Measurements from ENCODE around the gene KDM5B.
"Not testable (repeated sequence)": the region's sequence is repeated elsewhere in the genome, so short reads cannot be mapped to it uniquely, and the experiment has no call there.

Gene KDM5B

DNA sequence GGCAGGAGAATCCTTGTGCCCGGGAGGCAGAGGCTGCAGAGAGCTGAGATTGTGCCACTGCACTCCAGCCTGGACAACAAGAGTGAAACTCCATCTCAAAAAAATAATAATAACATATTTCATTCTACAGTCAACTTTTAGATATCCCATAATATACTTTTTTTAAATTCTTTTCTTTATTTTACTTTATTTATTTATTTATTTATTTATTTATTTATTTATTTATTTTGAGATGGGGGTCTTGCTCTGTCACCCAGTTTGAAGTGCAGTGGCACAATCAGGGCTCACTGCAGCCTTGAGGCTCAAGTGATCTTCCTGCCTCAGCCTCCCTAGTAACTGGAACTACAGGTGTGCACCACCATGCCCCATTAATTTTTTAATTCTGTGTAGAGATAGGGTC lies 94.0 kb downstream of the KDM5B start:
- H3K36me3 Mint-ChIP-seq, H3K4me3 Mint-ChIP-seq, H3K27ac Mint-ChIP-seq, H3K4me1 Mint-ChIP-seq, H3K9me3 Mint-ChIP-seq: not testable (repeated sequence)
- peaks cover 12% of the 10 kb centered on the region for H3K27me3 Mint-ChIP-seq

DNA sequence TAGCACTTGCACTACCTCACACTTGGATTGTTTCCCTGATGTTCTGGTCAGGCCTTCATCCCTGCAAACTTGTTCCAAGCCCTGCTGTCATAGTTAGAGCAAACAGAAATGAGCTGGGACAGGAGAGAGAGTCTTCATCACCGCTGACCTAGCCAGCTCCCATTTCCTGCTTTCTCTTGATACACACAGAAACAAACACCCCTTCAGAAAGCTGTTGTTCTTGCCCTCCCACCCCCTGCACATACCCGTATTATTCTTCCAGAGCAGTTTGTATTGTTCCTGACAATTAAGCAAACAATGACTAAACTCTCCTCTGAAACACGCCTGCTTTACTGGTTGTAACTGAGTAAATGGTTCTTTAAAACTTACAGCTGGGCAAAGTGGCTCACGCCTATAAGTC lies 95.1 kb downstream of the KDM5B start:
- Mint-ChIP-seq H3K27me3 (peaks cover 19% of the 10 kb centered on the region), H3K4me1 (peaks cover 4% of the 10 kb centered on the region), H3K4me3 (no peak overlapping the region), H3K9me3 (no peaks in the 10 kb centered on the region), H3K27ac (no peak overlapping the region), H3K36me3 (no peaks in the 10 kb centered on the region)

DNA sequence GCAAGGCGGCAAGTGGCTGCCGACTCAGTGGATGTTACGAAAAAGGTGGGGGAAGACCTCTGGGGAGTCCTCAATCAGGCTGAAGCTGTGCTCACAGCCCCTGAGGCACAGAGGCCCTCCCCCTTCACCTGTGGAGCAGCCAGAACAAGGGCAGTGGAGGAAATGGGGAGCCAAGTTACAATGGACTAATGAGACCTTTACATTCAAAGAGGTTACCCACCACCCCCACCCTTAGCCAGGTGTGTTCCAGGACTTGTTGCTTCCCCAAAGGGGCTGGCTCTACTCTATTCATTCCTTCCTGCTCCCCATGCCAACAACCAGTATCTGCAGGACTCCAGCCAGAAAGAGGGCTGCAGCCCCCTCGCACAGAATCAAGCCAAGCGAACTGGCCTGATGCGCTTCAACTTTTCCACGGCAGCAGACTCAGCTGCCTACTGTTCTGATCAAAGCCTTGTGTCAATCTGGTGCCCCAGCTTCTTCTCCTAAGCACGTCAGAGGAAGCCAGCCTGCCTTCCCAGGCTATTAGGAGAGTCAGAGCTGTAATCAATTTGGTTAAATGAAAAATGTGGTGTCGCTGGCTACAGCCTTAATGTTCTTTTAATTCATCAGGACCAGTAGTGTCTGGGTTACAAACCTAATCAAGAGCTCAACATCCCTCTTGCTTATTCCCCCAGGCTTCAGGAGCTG lies 96.1 kb downstream of the KDM5B start:
- Mint-ChIP-seq H3K27ac (no peak overlapping the region), H3K9me3 (no peaks in the 10 kb centered on the region)

GRCh38 chr1:202710070-202711045 lies 97.9 kb downstream of the KDM5B start, which contains the start of gene SYT2:
SYT2 (minus strand) TSS chr1:202710454; CDS start chr1:202605772, 104,682 bp downstream.
- Mint-ChIP-seq H3K4me3 (no peak within 1 kb of the TSS), H3K27me3 (peaks cover 31% of the 10 kb centered on the region), H3K4me1 (peaks cover 4% of the 10 kb centered on the region), H3K9me3 (no peaks in the 10 kb centered on the region), H3K27ac (no peak within 1 kb of the TSS), H3K36me3 (no peaks in the 10 kb centered on the region)

More for the DNA sequence above, 96.1 kb downstream of the KDM5B start:
- Mint-ChIP-seq H3K4me1 (peaks cover 4% of the 10 kb centered on the region), H3K27me3 (peaks cover 23% of the 10 kb centered on the region), H3K36me3 (no peaks in the 10 kb centered on the region), H3K4me3 (no peak overlapping the region)

- no peak overlapping the region for H3K4me3 Mint-ChIP-seq
These were observed 98.8 kb downstream of the KDM5B start for GRCh38 chr1:202709276-202710041.

GRCh38 chr1:202708456-202709275 lies 99.6 kb downstream of the KDM5B start:
- no peak overlapping the region for H3K4me3 Mint-ChIP-seq
- peaks cover 4% of the 10 kb centered on the region for H3K4me1 Mint-ChIP-seq
- H3K27ac Mint-ChIP-seq: no peak overlapping the region
- peaks cover 35% of the 10 kb centered on the region for H3K27me3 Mint-ChIP-seq
- no peaks in the 10 kb centered on the region for H3K36me3 Mint-ChIP-seq
- no peaks in the 10 kb centered on the region for H3K9me3 Mint-ChIP-seq

More at GRCh38 chr1:202709276-202710041, 98.8 kb downstream of the KDM5B start:
- H3K9me3 Mint-ChIP-seq: no peaks in the 10 kb centered on the region
- H3K27me3 Mint-ChIP-seq: peaks cover 31% of the 10 kb centered on the region
- no peaks in the 10 kb centered on the region for H3K36me3 Mint-ChIP-seq
- no peak overlapping the region for H3K27ac Mint-ChIP-seq
- H3K4me1 Mint-ChIP-seq: peaks cover 4% of the 10 kb centered on the region

DNA sequence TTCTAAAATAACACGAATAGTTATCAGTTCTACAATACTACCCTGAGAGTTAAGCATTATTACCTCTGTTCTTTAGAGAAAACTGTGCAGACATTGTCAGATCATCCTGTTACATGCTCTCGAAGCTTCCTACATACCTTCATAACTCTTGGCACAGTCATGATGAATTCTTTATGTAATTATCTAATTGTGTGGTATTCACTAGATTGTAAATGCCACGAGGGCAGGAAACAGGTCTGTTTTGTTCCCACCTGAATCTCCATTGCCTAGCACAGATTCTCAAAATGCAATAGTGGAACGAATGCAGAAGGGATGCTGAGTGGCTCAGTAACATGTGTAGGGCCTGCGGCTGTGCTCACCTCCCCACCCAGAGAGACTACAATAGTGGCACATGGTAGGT lies 101.4 kb downstream of the KDM5B start:
- H3K9me3 Mint-ChIP-seq: no peaks in the 10 kb centered on the region
- H3K4me3 Mint-ChIP-seq: no peak overlapping the region
- no peaks in the 10 kb centered on the region for H3K36me3 Mint-ChIP-seq
- peaks cover 36% of the 10 kb centered on the region for H3K27me3 Mint-ChIP-seq
- peaks cover 4% of the 10 kb centered on the region for H3K4me1 Mint-ChIP-seq
- H3K27ac Mint-ChIP-seq: no peak overlapping the region

- Mint-ChIP-seq H3K9me3 (no peaks in the 10 kb centered on the region), H3K4me1 (peaks cover 4% of the 10 kb centered on the region), H3K36me3 (no peaks in the 10 kb centered on the region), H3K4me3 (no peak overlapping the region), H3K27me3 (peaks cover 32% of the 10 kb centered on the region), H3K27ac (no peak overlapping the region)
These were observed 103.6 kb downstream of the KDM5B start for GRCh38 chr1:202704601-202705000.

DNA sequence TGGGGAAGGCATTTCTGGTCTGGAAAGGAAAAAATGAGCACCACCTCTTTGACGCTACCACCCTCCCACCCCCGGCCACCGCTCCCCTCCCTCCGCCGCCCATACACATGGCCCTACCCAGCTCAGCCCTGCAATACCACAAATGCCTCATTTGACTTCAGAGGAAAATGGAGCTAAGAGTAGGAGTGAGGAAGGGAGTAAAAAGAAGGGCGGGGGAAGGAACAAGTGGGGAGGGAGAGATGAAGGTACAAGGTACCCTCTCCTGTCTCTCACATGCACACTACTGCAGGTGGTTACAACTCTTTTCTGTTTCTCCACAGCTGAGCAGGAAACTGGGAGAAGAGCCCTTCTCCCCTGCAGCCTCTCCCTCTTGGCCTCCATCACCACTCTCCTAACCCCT lies 105.0 kb downstream of the KDM5B start:
- no peak overlapping the region for H3K4me3 Mint-ChIP-seq
- H3K9me3 Mint-ChIP-seq: no peaks in the 10 kb centered on the region
- H3K27me3 Mint-ChIP-seq: peaks cover 27% of the 10 kb centered on the region
- no peak overlapping the region for H3K27ac Mint-ChIP-seq
- H3K36me3 Mint-ChIP-seq: no peaks in the 10 kb centered on the region
- H3K4me1 Mint-ChIP-seq: no peaks in the 10 kb centered on the region

GRCh38 chr1:202702088-202702487 lies 106.1 kb downstream of the KDM5B start:
- H3K27ac Mint-ChIP-seq: no peak overlapping the region
- no peak overlapping the region for H3K4me3 Mint-ChIP-seq
- peaks cover 26% of the 10 kb centered on the region for H3K27me3 Mint-ChIP-seq
- no peaks in the 10 kb centered on the region for H3K4me1 Mint-ChIP-seq
- H3K9me3 Mint-ChIP-seq: no peaks in the 10 kb centered on the region
- H3K36me3 Mint-ChIP-seq: no peaks in the 10 kb centered on the region

- no peak overlapping the region for H3K27ac Mint-ChIP-seq
- no peaks in the 10 kb centered on the region for H3K36me3 Mint-ChIP-seq
- no peaks in the 10 kb centered on the region for H3K4me1 Mint-ChIP-seq
- no peaks in the 10 kb centered on the region for H3K9me3 Mint-ChIP-seq
- H3K27me3 Mint-ChIP-seq: peaks cover 20% of the 10 kb centered on the region
- no peak overlapping the region for H3K4me3 Mint-ChIP-seq
These were observed 107.0 kb downstream of the KDM5B start for GRCh38 chr1:202701200-202701599.

DNA sequence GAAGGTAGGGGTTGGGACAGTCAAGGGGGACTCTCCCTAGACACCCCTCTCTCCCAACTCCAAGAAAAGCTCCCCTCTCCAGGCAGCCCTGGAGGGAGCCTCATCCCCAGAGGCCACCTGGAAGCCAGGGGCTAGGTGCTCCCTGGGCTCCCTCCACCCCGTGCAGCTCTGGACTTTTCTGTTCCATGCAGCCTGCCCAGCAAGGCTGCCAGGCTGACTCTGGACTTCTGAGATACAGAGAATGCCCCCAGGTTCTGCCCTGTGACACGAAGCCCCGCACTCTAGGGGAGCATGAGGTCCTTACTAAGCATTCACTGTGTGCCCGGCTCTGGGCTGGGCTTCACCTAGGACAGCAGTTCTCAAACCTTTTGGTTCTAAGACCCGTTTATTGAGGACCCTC lies 108.2 kb downstream of the KDM5B start:
- Mint-ChIP-seq H3K4me1 (no peaks in the 10 kb centered on the region), H3K27me3 (peaks cover 19% of the 10 kb centered on the region), H3K27ac (no peak overlapping the region), H3K4me3 (no peak overlapping the region), H3K36me3 (no peaks in the 10 kb centered on the region), H3K9me3 (peaks cover under 1% of the 10 kb centered on the region)

DNA sequence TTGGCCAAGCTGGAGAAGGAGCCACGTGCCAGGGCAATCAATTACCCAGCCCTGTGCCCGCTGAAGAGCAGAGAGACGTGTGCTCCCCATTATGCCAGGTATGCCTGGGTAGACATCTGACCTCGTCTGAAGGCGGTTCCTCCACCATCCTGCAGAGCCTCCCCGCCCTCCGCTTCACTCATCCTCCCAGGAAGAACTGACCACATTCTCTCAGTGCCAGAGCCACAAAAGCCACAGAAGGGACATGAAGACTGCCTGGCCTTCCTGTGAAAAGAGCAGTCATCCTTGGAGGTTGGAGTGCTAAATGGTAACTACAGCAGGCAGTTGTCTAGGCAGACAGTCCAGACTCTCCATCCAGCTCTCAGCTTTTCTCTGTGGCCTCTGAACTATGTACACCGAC lies 109.9 kb downstream of the KDM5B start:
- peaks cover 15% of the 10 kb centered on the region for H3K27me3 Mint-ChIP-seq

GRCh38 chr1:202697038-202697437 lies 111.2 kb downstream of the KDM5B start:
- no peaks in the 10 kb centered on the region for H3K36me3 Mint-ChIP-seq
- H3K27ac Mint-ChIP-seq: no peak overlapping the region
- H3K4me1 Mint-ChIP-seq: no peaks in the 10 kb centered on the region
- H3K4me3 Mint-ChIP-seq: no peak overlapping the region
- peaks cover 9% of the 10 kb centered on the region for H3K9me3 Mint-ChIP-seq
- H3K27me3 Mint-ChIP-seq: peaks cover 19% of the 10 kb centered on the region

More for the DNA sequence above, 109.9 kb downstream of the KDM5B start:
- peaks cover 4% of the 10 kb centered on the region for H3K9me3 Mint-ChIP-seq
- no peak overlapping the region for H3K4me3 Mint-ChIP-seq
- H3K27ac Mint-ChIP-seq: no peak overlapping the region
- H3K4me1 Mint-ChIP-seq: no peaks in the 10 kb centered on the region
- no peaks in the 10 kb centered on the region for H3K36me3 Mint-ChIP-seq

DNA sequence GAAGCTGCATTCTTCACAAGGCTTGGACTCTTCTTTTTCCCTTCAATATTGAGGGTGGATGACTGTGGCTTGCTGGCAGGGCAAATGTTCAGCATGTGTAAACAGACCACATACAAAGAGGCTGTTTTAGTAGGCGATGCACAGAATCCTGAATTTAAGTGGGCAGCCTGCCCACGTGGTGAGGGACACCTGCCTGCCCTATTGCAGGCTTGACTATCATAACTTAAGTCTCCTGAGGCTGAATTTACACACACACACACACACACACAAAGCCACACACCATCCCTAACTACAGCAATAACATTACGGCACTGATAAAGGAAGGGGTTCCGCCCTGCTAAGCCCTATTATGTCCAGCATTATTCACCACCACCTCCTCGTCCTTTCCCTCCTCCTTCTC lies 113.9 kb downstream of the KDM5B start:
- Mint-ChIP-seq H3K27ac (no peak overlapping the region), H3K9me3 (peaks cover 9% of the 10 kb centered on the region), H3K4me1 (no peaks in the 10 kb centered on the region), H3K27me3 (peaks cover 24% of the 10 kb centered on the region), H3K4me3 (no peak overlapping the region), H3K36me3 (no peaks in the 10 kb centered on the region)
